Right lobe of liver (tissue), 4 donors: ENCODE measurements around the gene PARVB.

Experiments
- CTCF ChIP-seq, 4 donors: fragments of 200-600 bp in 3 of 4; fragments of 450-650 bp in 1 of 4; IDR thresholded peaks; one replicate each; pipeline versions ENCODE4 v1.5.1 to v1.8.0; 2016 to 2022; ENCODE audit warnings: antibody characterized with exemption in 4 of 4, mild to moderate bottlenecking in 2 of 4
- POLR2A ChIP-seq: fragments of 450-650 bp; IDR thresholded peaks from one replicate; pipeline ENCODE4 v1.6.1; 2017; ENCODE audit warnings: antibody characterized with exemption, mild to moderate bottlenecking
- donor health status: DM: no; HTN: no; CAD: no.
- donor health status: DM: no; HTN: no; CAD: no.
- donor health status: DM: no; HTN: yes; CAD: no.

- TF ChIP-seq CTCF (IDR thresholded peaks at IDR 0.05) = no peak
- TF ChIP-seq POLR2A = no peak
These were observed 26.8 kb downstream of the PARVB start for GRCh38 chr22:44050766-44051355.
